ENCODE results near the gene TGFB1. TPM values are rescaled to one million over a fixed set of nuclear protein-coding genes. Genes with fewer than 3 reads are reported as not detected.
"Not testable (repeated sequence)": the region's sequence is repeated elsewhere in the genome, so short reads cannot be mapped to it uniquely, and the experiment has no call there.

The TGFB1 gene
- total RNA-seq, result 157 and 159 TPM in 2 replicates

GRCh38 chr19:41353466-41354342 lies at the start of gene TGFB1:
Gene TGFB1 (minus strand): TSS chr19:41353922. CDS start chr19:41353044, 878 bp downstream.
- intact Hi-C loops (cut with micrococcal nuclease), result loop anchor here (1.0 to 10.0 kb wide), 9 partner anchors 10 to 911 kb away; partner anchors contain the start of genes ACTMAP, CD79A, DMAC2 and EGLN2

- intact Hi-C loops (cut with micrococcal nuclease), result no loop called here
These were observed 48.3 kb upstream of the TGFB1 start for GRCh38 chr19:41402010-41402409.

- intact Hi-C loops (cut with micrococcal nuclease), result no loop called here
These were observed 47.8 kb upstream of the TGFB1 start for GRCh38 chr19:41401483-41401882.

GRCh38 chr19:41399525-41399924 lies 45.8 kb upstream of the TGFB1 start:
- intact Hi-C loops (cut with micrococcal nuclease), result loop anchor here (5.0 kb wide), 2 partner anchors 647 to 827 kb away; partner anchors contain the start of genes ACTMAP and SNRPA

GRCh38 chr19:41399091-41399490 lies 45.4 kb upstream of the TGFB1 start:
- intact Hi-C loops (cut with micrococcal nuclease), result loop anchor here (5.0 kb wide), 2 partner anchors 647 to 827 kb away; partner anchors contain the start of genes ACTMAP and SNRPA

- intact Hi-C loops (cut with micrococcal nuclease), result loop anchor here (5.0 kb wide), 2 partner anchors 646 to 826 kb away; partner anchors contain the start of genes ACTMAP and SNRPA
These were observed 44.9 kb upstream of the TGFB1 start for GRCh38 chr19:41398598-41398997.

- intact Hi-C loops (cut with micrococcal nuclease), result loop anchor here (5.0 kb wide), 2 partner anchors 646 to 826 kb away; partner anchors contain the start of genes ACTMAP and SNRPA
These were observed 44.3 kb upstream of the TGFB1 start for GRCh38 chr19:41398050-41398418.

GRCh38 chr19:41397086-41398049 lies 43.6 kb upstream of the TGFB1 start, which contains the start of the genes BCKDHA and EXOSC5:
Gene BCKDHA (plus strand): TSS chr19:41397818. CDS start chr19:41397828, 10 bp downstream.
Gene EXOSC5 (minus strand): TSS chr19:41397359. CDS start chr19:41397328, 31 bp downstream.
- intact Hi-C loops (cut with micrococcal nuclease), result loop anchor here (1.0 to 5.0 kb wide), 13 partner anchors 33 to 954 kb away; partner anchors contain the start of genes ACTMAP, B9D2, COQ8B and DMAC2

GRCh38 chr19:41395355-41395754 lies 41.6 kb upstream of the TGFB1 start:
- intact Hi-C loops (cut with micrococcal nuclease), result loop anchor here (5.0 kb wide), 2 partner anchors 643 to 823 kb away; partner anchors contain the start of genes ACTMAP and SNRPA

GRCh38 chr19:41392775-41393174 lies 39.1 kb upstream of the TGFB1 start:
- intact Hi-C loops (cut with micrococcal nuclease), result no loop called here

- intact Hi-C loops (cut with micrococcal nuclease), result no loop called here
These were observed 37.9 kb upstream of the TGFB1 start for GRCh38 chr19:41391618-41392017.

- intact Hi-C loops (cut with micrococcal nuclease), result no loop called here
These were observed 32.7 kb upstream of the TGFB1 start for GRCh38 chr19:41386442-41386841.

GRCh38 chr19:41384351-41384750 lies 30.6 kb upstream of the TGFB1 start:
- intact Hi-C loops (cut with micrococcal nuclease), result no loop called here

GRCh38 chr19:41381536-41381935 lies 27.8 kb upstream of the TGFB1 start:
- intact Hi-C loops (cut with micrococcal nuclease), result not testable (repeated sequence)

GRCh38 chr19:41377977-41378709 lies 24.4 kb upstream of the TGFB1 start:
- intact Hi-C loops (cut with micrococcal nuclease), result no loop called here

- intact Hi-C loops (cut with micrococcal nuclease), result no loop called here
These were observed 23.3 kb upstream of the TGFB1 start for GRCh38 chr19:41376998-41377365.

- intact Hi-C loops (cut with micrococcal nuclease), result no loop called here
These were observed 22.7 kb upstream of the TGFB1 start, which contains the start of gene TMEM91 for GRCh38 chr19:41376241-41376997. Gene TMEM91 (plus strand): TSS chr19:41376533. CDS start chr19:41378310, 1,777 bp downstream.

GRCh38 chr19:41373993-41374392 lies 20.3 kb upstream of the TGFB1 start:
- intact Hi-C loops (cut with micrococcal nuclease), result no loop called here

GRCh38 chr19:41372501-41372900 lies 18.8 kb upstream of the TGFB1 start:
- intact Hi-C loops (cut with micrococcal nuclease), result no loop called here
